HepG2 (cell line): Measurements from ENCODE around the gene MAN1A1. TPM values are rescaled to one million over a fixed set of nuclear protein-coding genes. Genes with fewer than 3 reads are reported as not detected.

ENCODE experiments used
- ATAC-seq: fragments of 200-7000 bp; cut with Tn5 transposase; 3 replicates; pipeline ENCODE4 v1.9.1; 2020; ENCODE audit warnings: mild to moderate bottlenecking, moderate library complexity
- BruUV-seq: library from RNA; stranded (reverse); fragments of 400-500 nt; replicated peaks from 2 replicates; lab custom pipeline; 2021; lab: Mats Ljungman, UMichigan
- CTCF ChIA-PET: fragments of 300-600 bp; formaldehyde crosslinking; extraction: SDS; loops from one replicate; lab custom pipeline; 2021; ENCODE audit warnings: low total read pairs, inconsistent platforms, low intra/inter-chr PET ratio; lab: Yijun Ruan, JAX
- POLR2A ChIA-PET: fragments of 350-600 bp; sonication (Branson Sonifier 250); formaldehyde crosslinking; loops from one replicate; lab custom pipeline; 2020; ENCODE audit warnings: antibody characterized with exemption, inconsistent platforms; lab: Yijun Ruan, JAX
- DNase-seq: peaks from one replicate; pipeline ENCODE4 v3.0.0-alpha.2; 2015; ENCODE audit warnings: low spot score
- FAIRE-seq: peaks from 3 replicates; lab custom pipeline; 2011; peaks lifted over from hg19 to GRCh38; lab: Jason Lieb, UNC
- H2AFZ ChIP-seq: one replicate; pipeline ENCODE4 v1.6.1; 2011; ENCODE audit warnings: low read length, inconsistent platforms
- H3K27ac ChIP-seq: fragments of 300-600 bp; 3 replicates; pipeline ENCODE4 v1.8.0; 2011; ENCODE audit warnings: mixed run types, mild to moderate bottlenecking, mixed read lengths, low read length, inconsistent platforms; ENCODE audit not compliant: insufficient read depth; ENCODE audit errors: extremely low read length
- H3K27me3 ChIP-seq, 2 experiments: fragments of 200-600 bp in 1 of 2; 2 replicates in 1 of 2; 3 replicates in 1 of 2; pipeline versions ENCODE4 v1.6.0 to v1.8.0; 2011; ENCODE audit warnings: low read length in 2 of 2, mild to moderate bottlenecking in 2 of 2, moderate library complexity in 2 of 2, inconsistent platforms in 1 of 2; ENCODE audit not compliant: insufficient read depth in 2 of 2, control insufficient read depth in 1 of 2
- H3K36me3 ChIP-seq, 2 experiments: fragments of 200-600 bp in 1 of 2; replicated peaks in 1 of 2; 2 replicates in 1 of 2; 3 replicates in 1 of 2; pipeline versions ENCODE4 v1.5.1 to v1.8.0; 2011; ENCODE audit warnings: low read length in 2 of 2, inconsistent platforms in 1 of 2; ENCODE audit not compliant: insufficient read depth in 2 of 2, control insufficient read depth in 1 of 2
- H3K4me1 ChIP-seq: 2 replicates; pipeline ENCODE4 v1.5.1; 2012; ENCODE audit warnings: low read length, inconsistent platforms; ENCODE audit not compliant: insufficient read depth
- H3K4me2 ChIP-seq: 2 replicates; pipeline ENCODE4 v1.6.0; 2011; ENCODE audit warnings: low read depth, low read length, inconsistent platforms
- H3K4me3 ChIP-seq, 3 experiments: fragments of 200-600 bp in 1 of 3; sonication (generic), shearing (Covaris generic) in 1 of 3; replicated peaks in 1 of 3; 2 replicates each; pipeline ENCODE4 v1.5.1; 2011 to 2016; ENCODE audit warnings: low read length in 3 of 3, inconsistent platforms in 2 of 3, low read depth in 2 of 3, mild to moderate bottlenecking in 2 of 3, control low read depth in 1 of 3, mixed read lengths in 1 of 3; ENCODE audit not compliant: insufficient read depth in 1 of 3
- H3K79me2 ChIP-seq: one replicate; pipeline ENCODE4 v1.6.1; 2011; ENCODE audit warnings: low read length, inconsistent platforms; ENCODE audit not compliant: insufficient read depth
- H3K9ac ChIP-seq: 2 replicates; pipeline ENCODE4 v1.6.0; 2011; ENCODE audit warnings: mild to moderate bottlenecking, low read depth, low read length, inconsistent platforms; ENCODE audit not compliant: insufficient read depth
- H3K9me3 ChIP-seq: 2 replicates; pipeline ENCODE4 v1.5.1; 2012; ENCODE audit warnings: mild to moderate bottlenecking, low read length
- H4K20me1 ChIP-seq: 2 replicates; pipeline ENCODE4 v1.6.0; 2011; ENCODE audit warnings: inconsistent platforms, mild to moderate bottlenecking, low read length, moderate library complexity; ENCODE audit not compliant: insufficient read depth
- ATF7-NPFF ChIP-seq: sonication (generic); formaldehyde crosslinking; IDR thresholded peaks from 2 replicates; pipeline ENCODE4 v1.8.1; 2023; ENCODE audit warnings: mild to moderate bottlenecking, low read depth, missing genetic modification reagents, moderate library complexity
- CHD4 ChIP-seq: fragments of 200-600 bp; sonication (generic); IDR thresholded peaks from 2 replicates; pipeline ENCODE4 v1.7.0; 2017; ENCODE audit warnings: mild to moderate bottlenecking, low read length, borderline replicate concordance
- HOXA9 ChIP-seq: sonication (generic); formaldehyde crosslinking; IDR thresholded peaks from 2 replicates; pipeline ENCODE4 v1.8.1; 2022; ENCODE audit warnings: missing genetic modification reagents, mild to moderate bottlenecking, moderate library complexity, borderline replicate concordance
- KDM2A ChIP-seq: sonication (generic); formaldehyde crosslinking; IDR thresholded peaks from 2 replicates; pipeline ENCODE4 v1.4.0; 2020; ENCODE audit warnings: low read depth, missing genetic modification reagents, borderline replicate concordance
- KLF16 ChIP-seq, 2 experiments: sonication (generic) in 1 of 2; formaldehyde crosslinking in 1 of 2; IDR thresholded peaks; 2 replicates each; pipeline versions ENCODE4 v1.6.1 to v1.8.0; 2016 to 2023; ENCODE audit warnings: missing genetic modification reagents in 2 of 2, missing compliant biosample characterization in 1 of 2
- NFATC3 ChIP-seq: sonication (generic); formaldehyde crosslinking; IDR thresholded peaks from 2 replicates; pipeline ENCODE4 v1.5.1; 2020; ENCODE audit warnings: mild to moderate bottlenecking, missing genetic modification reagents
- NFIC ChIP-seq: IDR thresholded peaks from 2 replicates; pipeline ENCODE4 v1.6.1; 2012; ENCODE audit warnings: mild to moderate bottlenecking, low read length, inconsistent platforms
- NFRKB ChIP-seq: fragments of 450-650 bp; IDR thresholded peaks from 2 replicates; pipeline ENCODE4 v1.6.1; 2017
- RBAK ChIP-seq: sonication (generic); formaldehyde crosslinking; IDR thresholded peaks from 2 replicates; pipeline ENCODE4 v1.5.1; 2020; ENCODE audit warnings: mild to moderate bottlenecking, missing genetic modification reagents
- U2AF2 ChIP-seq: fragments of 200-400 bp; formaldehyde crosslinking; IDR thresholded peaks from 2 replicates; pipeline ENCODE4 v1.6.1; 2017; ENCODE audit warnings: low read depth, mild to moderate bottlenecking, low read length
- ZBTB38 ChIP-seq: sonication (generic); formaldehyde crosslinking; IDR thresholded peaks from 2 replicates; pipeline ENCODE4 v1.5.1; 2020; ENCODE audit warnings: mild to moderate bottlenecking, missing genetic modification reagents
- ZNF337 ChIP-seq: sonication (generic); formaldehyde crosslinking; IDR thresholded peaks from 2 replicates; pipeline ENCODE4 v1.5.1; 2020; ENCODE audit warnings: missing genetic modification reagents, low read depth, mild to moderate bottlenecking, borderline replicate concordance
- ZNF484 ChIP-seq: sonication (generic); formaldehyde crosslinking; IDR thresholded peaks from 2 replicates; pipeline ENCODE4 v1.5.1; 2020; ENCODE audit warnings: mild to moderate bottlenecking, low read depth, missing genetic modification reagents, borderline replicate concordance
- ZNF557 ChIP-seq: sonication (generic); formaldehyde crosslinking; IDR thresholded peaks from 2 replicates; pipeline ENCODE4 v1.4.0; 2020; ENCODE audit warnings: missing genetic modification reagents
- ZNF670 ChIP-seq: sonication (generic); formaldehyde crosslinking; IDR thresholded peaks from 2 replicates; pipeline ENCODE4 v1.8.0; 2022; ENCODE audit warnings: mild to moderate bottlenecking, missing genetic modification reagents, borderline replicate concordance
- ZNF691 ChIP-seq: sonication (generic); formaldehyde crosslinking; IDR thresholded peaks from 2 replicates; pipeline ENCODE4 v1.4.0; 2020; ENCODE audit warnings: missing genetic modification reagents, low read depth, mild to moderate bottlenecking, borderline replicate concordance
- ZNF737 ChIP-seq: sonication (generic); formaldehyde crosslinking; IDR thresholded peaks from 2 replicates; pipeline ENCODE4 v1.5.0; 2020; ENCODE audit warnings: missing genetic modification reagents, mild to moderate bottlenecking, borderline replicate concordance
- ZSCAN22 ChIP-seq: sonication (generic); formaldehyde crosslinking; IDR thresholded peaks from 2 replicates; pipeline ENCODE4 v1.4.0; 2020; ENCODE audit warnings: mild to moderate bottlenecking, missing genetic modification reagents
- WGBS: methylation state at CpG from one replicate; pipeline ENCODE4 v1.1.6; 2017; ENCODE audit warnings: low lambda C conversion rate; 5-methylcytosine and 5-hydroxymethylcytosine counted together
- in situ Hi-C: cut with HindIII; loops from 2 replicates; pipeline ENCODE4 v1.10.0; 2017; ENCODE audit warnings: low pct_unique_long_range_greater_than_20kb; ENCODE audit not compliant: extremely low pct_ligation_motif_present
- intact Hi-C: fragments of 100-400 bp; cut with micrococcal nuclease; formaldehyde crosslinking; loops from one replicate; pipeline ENCODE4 v1.10.0; 2022; ENCODE audit not compliant: unreplicated experiment
- polyA plus RNA-seq, 8 experiments: library from polyadenylated mRNA; depleted of rRNA in 3 of 8; stranded (reverse) in 7 of 8; unstranded in 1 of 8; fragments of >200 nt; fragmentation: Illumina TruSeq in 4 of 8; extraction: Trizol in 4 of 8; gene quantifications; 2 replicates each; pipeline versions ENCODE4 v1.2.1 to v1.2.3, GENCODE V29; 2011 to 2016; ENCODE audit warnings: low read depth in 4 of 8, missing spikeins in 1 of 8, mixed read lengths in 1 of 8; ENCODE audit not compliant: insufficient read depth in 1 of 8
- total RNA-seq, 5 experiments: library from RNA; depleted of rRNA; stranded (reverse); fragments of >200 nt; fragmentation: Illumina TruSeq; extraction: Trizol; gene quantifications; 2 replicates each; pipeline ENCODE4 v1.2.3, GENCODE V29; 2016; ENCODE audit warnings: low read depth in 1 of 5
- TF ChIP-seq, protein P1 (sequence below): IDR thresholded peaks from 2 replicates; pipeline ENCODE4 v1.6.1; 2016
- TF ChIP-seq, protein P2 (sequence below): IDR thresholded peaks from 2 replicates; pipeline ENCODE4 v1.6.1; 2018; ENCODE audit warnings: missing genetic modification reagents, mild to moderate bottlenecking, missing compliant biosample characterization
- TF ChIP-seq, protein P3 (sequence below): sonication (generic); formaldehyde crosslinking; IDR thresholded peaks from 2 replicates; pipeline ENCODE4 v1.5.0; 2020; ENCODE audit warnings: missing genetic modification reagents, mild to moderate bottlenecking, borderline replicate concordance

MAN1A1 gene
- total and polyA plus RNA-seq, 2 of the 13 experiments (the other 11 are each of a cell fraction or from before 2014, with no cell fraction given): 156 to 236 TPM

- no peaks in the 10 kb centered on the region; a peak in 1 of 5 replicates for H3K27me3 ChIP-seq
- no peak overlapping the region for H2AFZ ChIP-seq
- ChIA-PET POLR2A (interaction anchor here (0.8 to 3.6 kb wide), 22 partner anchors 9 to 657 kb away, joined by 3 to 24 read pairs (median 8); partner anchors contain the start of gene ASF1A), CTCF (no interaction called here)
- no peaks in the 10 kb centered on the region for H3K9me3 ChIP-seq
- H3K9ac ChIP-seq: peak overlapping the region; percentile 99
- FAIRE-seq (no peak), DNase-seq (peak; percentile 80), ATAC-seq (peak; percentile 46)
- in situ Hi-C loops (loop anchor here (5.0 kb wide), 1 partner anchor 201 kb away; no protein-coding TSS in a partner anchor), intact Hi-C loops (loop anchor here (1.0 to 5.0 kb wide), 3 partner anchors 87 to 216 kb away; no protein-coding TSS in a partner anchor)
- under 1% methylated on average over 35 of the region's 35 CpGs for whole genome bisulfite sequencing
- H3K36me3 ChIP-seq: peaks cover 0 to 15% of the 10 kb centered on the region in 2 experiments; a peak in 3 of 5 replicates
- H4K20me1 ChIP-seq: peaks cover 43% of the 10 kb centered on the region
- BruUV-seq: no TSS peak
- H3K4me3 ChIP-seq: peak overlapping the region; percentile 89 to 99 (median 99)
- H3K4me2 ChIP-seq: peak overlapping the region; percentile 96
- H3K79me2 ChIP-seq: peaks cover 89% of the 10 kb centered on the region
- peak overlapping the region; percentile 100 for H3K27ac ChIP-seq
- H3K4me1 ChIP-seq: peaks cover 37% of the 10 kb centered on the region
- TF ChIP-seq ZNF337 (CRISPR knock-in tag) (no peak), NFIC (no peak), ZNF484 (CRISPR knock-in tag) (no peak), ZNF557 (0 out of 2 replicates have a peak, but pooled peaks have one; percentile 28), NFATC3 (CRISPR knock-in tag) (no peak), HOXA9 (no peak), ZNF691 (CRISPR knock-in tag) (no peak), ZNF737 (CRISPR knock-in tag) (no peak), KDM2A (peak; percentile 76; the same call in 1 of the 2 replicates), ZNF670 (CRISPR knock-in tag) (no peak; the same call in 1 of the 2 replicates), U2AF2 (no peak), CHD4 (no peak), ZBTB38 (CRISPR knock-in tag) (peak; percentile 34; the same call in 1 of the 2 replicates), RBAK (CRISPR knock-in tag) (no peak), ZSCAN22 (CRISPR knock-in tag) (no peak), ATF7-NPFF (CRISPR knock-in tag) (no peak), NFRKB (no peak), KLF16 (CRISPR knock-in tag; IDR thresholded peaks at IDR 0.05) (no peak; a peak in 1 of 4 replicates)
- TF ChIP-seq, protein P1, sequence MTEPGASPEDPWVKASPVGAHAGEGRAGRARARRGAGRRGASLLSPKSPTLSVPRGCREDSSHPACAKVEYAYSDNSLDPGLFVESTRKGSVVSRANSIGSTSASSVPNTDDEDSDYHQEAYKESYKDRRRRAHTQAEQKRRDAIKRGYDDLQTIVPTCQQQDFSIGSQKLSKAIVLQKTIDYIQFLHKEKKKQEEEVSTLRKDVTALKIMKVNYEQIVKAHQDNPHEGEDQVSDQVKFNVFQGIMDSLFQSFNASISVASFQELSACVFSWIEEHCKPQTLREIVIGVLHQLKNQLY (CRISPR knock-in tag): no peak
- TF ChIP-seq, protein P2, sequence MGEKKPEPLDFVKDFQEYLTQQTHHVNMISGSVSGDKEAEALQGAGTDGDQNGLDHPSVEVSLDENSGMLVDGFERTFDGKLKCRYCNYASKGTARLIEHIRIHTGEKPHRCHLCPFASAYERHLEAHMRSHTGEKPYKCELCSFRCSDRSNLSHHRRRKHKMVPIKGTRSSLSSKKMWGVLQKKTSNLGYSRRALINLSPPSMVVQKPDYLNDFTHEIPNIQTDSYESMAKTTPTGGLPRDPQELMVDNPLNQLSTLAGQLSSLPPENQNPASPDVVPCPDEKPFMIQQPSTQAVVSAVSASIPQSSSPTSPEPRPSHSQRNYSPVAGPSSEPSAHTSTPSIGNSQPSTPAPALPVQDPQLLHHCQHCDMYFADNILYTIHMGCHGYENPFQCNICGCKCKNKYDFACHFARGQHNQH: no peak; the same call in 1 of the 2 replicates
- TF ChIP-seq, protein P3, sequence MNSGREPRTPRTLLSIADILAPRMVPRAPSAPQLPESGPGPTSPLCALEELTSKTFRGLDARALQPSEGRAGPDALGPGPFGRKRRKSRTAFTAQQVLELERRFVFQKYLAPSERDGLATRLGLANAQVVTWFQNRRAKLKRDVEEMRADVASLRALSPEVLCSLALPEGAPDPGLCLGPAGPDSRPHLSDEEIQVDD (CRISPR knock-in tag): no peak
Measured at GRCh38 chr6:119348096-119348747, 1.3 kb downstream of the MAN1A1 start.
